Limb (tissue), 2 donors: ENCODE measurements around the gene AKAP6.
"Not testable (repeated sequence)": the region's sequence is repeated elsewhere in the genome, so short reads cannot be mapped to it uniquely, and the experiment has no call there.

ENCODE experiments used
- DNase-seq, 2 donors: peaks; one replicate each; pipeline ENCODE4 v3.0.0-alpha.2; 2016; ENCODE audit errors: extremely low spot score in 2 of 2

The AKAP6 gene

GRCh38 chr14:32373174-32373573, 44.1 kb downstream of the AKAP6 start:
- DNase-seq = not testable (repeated sequence)

DNA sequence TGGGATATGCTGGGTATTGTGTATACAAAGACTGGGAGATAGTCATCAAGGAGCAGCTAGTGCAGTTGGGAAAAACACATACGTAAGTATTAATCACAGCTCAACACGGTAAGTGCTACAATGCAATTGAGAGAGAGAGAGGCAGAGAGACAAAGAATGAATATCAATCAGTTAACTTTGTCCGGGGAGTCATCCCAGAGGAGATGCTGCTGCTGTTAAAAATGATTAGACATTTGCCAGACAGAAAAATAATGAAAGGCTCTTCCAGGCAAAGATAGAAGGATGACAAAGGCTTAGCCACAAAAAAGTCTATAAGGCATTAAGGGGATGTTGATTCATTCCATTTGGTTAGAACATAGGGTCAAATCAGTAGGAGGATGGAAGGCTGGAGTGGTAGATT, 45.1 kb downstream of the AKAP6 start:
- DNase-seq = no peak

- no peak for DNase-seq
These were observed 46.6 kb downstream of the AKAP6 start for GRCh38 chr14:32375663-32376062.

DNA sequence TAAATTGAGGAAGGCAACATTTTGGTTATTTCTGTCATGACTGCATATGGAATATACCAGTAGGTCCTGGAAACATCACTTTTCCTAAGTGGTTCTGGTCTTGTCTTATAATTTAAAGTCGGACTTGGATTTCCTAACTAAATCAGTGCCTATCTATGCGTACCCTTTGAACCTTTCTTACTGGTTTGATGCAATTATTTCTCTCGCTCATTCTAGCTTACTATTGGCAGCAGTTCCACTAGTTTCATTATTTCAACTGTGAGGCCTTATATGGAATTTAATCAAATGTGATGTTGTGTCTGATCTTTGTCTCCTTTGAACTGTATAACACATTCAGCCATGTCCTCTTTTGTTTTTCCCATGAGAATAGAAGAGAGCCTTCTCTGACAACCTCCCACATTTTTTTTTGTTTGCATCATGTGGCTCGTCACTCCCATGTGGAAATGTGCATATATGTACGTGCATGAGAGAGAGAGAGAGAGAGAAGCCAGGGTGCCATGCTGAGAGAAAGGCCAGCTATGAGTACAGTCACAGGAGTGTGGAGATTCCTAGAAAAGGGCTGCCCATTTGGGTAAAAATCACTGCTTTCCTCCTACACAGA, 48.0 kb downstream of the AKAP6 start:
- no peak for DNase-seq

DNA sequence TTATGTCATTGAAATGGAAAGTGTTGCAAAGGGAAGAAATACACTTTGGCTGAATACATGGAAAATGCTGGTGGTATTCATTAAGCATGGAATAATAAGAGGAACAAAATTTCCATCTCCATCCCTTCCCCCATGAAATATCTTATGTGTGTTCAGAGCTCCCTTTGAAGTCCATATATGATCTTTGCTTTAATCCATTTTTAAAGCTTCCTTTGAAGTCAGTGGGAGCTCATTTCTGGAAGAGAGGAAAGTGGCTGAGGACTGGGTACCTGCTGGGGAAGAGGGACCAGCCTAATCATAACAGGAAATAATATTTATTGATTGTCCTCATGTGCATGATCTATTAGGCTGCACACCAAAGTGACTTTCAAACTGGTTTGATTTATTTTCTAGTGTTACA, 49.2 kb downstream of the AKAP6 start:
- DNase-seq = no peak

DNA sequence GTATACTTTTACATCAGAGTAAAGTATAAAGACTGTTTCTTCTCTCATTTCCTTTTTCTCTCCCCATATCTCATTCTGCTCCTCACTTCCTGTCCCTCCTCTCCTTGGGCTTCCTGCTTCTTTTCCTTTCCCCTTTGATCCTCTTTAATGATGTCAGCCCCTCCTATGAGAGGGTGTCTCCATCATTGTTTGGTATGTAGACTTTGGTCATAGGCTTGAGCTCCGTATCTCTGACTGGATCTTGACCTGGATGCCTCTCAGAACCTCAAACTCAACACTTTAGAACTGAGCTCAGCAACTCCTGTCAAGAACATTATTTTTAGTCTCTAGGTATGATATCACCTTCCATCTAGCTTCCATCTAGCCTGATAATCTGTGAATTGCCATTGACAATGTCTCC, 50.3 kb downstream of the AKAP6 start:
- DNase-seq = no peak

- no peak for DNase-seq
These were observed 52.8 kb downstream of the AKAP6 start for GRCh38 chr14:32381869-32382268.

DNA sequence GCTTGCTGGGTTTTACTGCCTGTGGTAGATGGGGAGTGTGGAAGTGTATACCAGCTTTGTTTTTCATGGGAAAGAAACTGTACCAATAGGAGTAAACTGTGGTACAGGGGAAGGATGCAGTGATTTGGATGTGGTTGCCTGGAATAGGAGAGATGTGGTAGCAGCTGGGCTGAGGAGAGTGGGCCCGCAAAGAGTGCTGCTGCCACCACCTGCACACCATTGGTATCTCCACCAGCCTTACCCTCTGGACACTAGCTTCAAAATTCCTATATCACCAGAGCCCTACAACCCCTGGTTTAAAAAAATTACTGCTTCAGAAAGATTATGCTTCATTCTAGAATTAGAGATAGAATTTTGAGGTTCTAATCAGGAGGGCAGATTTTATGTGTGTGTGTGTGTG, 53.6 kb downstream of the AKAP6 start:
- DNase-seq = no peak

DNA sequence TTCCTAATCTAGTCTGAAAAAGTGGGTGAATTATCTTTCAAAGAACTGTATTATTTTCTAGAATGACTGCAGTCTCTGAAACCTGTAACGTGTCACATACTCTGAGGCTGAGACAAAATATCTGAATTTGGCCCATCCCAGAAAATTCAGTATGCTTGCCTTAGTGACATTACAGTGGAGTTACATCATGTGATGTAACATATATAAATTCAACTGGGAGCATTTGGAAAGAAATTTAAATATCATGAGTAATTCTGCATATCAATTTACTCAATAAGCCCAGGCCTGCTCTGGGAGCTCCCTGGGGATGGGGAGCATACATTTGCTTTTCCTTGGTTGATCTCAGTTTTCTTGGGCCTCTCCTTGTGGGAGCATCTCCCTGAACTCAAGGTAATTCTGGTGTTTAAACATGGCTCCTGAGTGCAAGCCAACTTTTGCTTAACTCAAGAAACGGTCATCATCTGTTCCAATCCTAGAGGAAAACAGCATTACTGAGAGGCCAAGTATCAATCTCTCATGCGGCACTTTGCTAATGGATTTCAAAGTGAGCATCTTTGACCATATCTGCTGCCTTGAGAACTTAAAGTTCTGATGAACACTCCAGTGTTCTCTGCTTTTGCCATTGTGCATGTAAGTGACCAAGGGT, 54.4 kb downstream of the AKAP6 start:
- no peak for DNase-seq

DNA sequence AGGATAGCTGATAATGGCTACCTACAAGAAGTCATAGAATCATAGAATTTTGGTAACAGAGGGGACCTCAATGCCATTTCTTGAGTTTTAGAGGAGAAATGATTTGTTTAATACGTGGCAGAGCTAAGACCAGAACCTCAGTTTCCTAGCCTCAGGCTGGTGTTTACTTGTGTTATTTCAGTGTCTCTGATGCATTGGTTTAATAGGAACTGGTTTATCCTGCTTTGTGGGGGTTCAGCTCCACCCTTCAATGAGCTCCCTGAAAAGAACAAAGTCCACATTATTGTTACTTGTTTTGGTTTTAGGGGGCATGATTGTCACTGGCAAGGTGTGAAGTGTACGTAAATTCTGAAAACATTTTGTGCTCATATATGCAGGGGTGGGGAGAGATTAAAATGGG, 55.4 kb downstream of the AKAP6 start:
- no peak for DNase-seq

GRCh38 chr14:32387295-32387694, 58.2 kb downstream of the AKAP6 start:
- not testable (repeated sequence) for DNase-seq

DNA sequence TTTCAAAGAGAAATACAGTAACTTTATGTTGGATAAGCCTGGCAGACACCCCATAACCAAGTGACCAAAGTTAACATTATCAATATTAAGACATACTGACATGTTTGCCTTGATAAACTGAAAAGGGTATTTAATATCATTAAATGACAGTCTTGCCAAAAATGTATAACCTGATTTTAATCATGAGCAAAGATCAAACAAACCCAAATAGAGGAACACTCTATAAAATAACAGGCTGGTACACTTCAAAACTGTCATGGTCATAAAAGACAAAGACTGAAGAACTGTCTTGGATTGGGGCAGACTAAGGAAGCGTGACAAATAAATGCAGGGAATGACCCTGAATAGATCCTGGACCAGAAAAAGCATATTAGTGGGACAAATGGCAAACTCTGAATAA, 64.0 kb downstream of the AKAP6 start:
- no peak for DNase-seq

- DNase-seq = no peak
These were observed 64.9 kb downstream of the AKAP6 start for GRCh38 chr14:32394038-32394437.

DNA sequence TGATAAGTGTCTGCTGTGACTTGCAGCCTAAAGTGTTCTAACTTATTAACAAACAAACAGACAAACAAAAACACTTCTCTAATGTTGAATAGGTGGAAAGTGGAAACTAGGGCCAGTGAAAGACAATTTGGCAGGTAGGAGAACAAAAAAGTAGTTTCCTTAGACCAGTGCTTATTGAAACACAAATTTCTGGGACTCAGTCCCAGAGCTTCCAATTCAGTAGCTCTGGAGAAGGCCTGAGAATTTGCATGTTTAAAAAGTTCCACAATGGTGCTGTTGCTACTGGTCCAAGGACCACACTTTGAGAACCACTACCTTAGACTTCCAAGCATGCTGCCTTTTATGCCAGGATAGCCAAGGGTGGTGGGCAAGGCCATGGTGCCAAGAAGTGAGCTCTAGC, 67.8 kb downstream of the AKAP6 start:
- no peak for DNase-seq

DNA sequence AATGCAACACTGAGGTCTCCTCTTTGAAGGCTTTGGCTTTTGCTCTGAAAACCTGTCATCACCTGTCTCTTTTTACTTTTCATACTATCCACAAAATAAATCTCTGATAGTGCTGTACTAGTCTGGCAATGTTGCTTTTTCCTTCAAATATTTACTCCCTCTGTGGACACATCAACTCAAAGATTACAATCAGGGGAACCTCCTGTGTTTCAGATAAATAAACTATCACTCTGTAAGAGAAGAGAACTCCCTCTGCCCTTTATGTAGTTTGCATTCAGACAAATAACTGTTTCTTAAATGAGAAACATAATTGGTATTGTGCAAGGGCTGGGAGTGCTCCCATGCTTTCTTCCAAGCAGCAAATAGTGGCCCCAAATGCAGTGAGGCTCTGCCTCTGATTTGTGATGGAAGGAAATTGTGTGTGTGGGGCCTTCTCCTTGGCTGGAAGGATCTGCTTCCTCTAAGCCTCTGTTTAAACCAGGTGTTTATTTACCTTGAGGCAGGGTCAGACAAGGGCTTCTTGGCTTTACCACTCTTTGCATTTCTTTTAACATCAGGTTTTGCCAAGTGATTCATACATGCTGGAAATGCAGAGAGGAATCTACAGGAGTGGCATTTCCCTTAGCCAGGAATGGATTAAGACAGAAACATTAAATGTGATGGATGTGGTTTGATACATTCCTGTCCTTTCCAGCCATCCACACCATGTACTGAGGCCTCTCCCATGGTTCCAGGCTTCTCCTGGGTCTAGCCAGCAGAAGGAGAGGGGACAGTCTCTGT, 69.0 kb downstream of the AKAP6 start:
- no peak for DNase-seq

GRCh38 chr14:32399920-32400319, 70.8 kb downstream of the AKAP6 start:
- no peak for DNase-seq

DNA sequence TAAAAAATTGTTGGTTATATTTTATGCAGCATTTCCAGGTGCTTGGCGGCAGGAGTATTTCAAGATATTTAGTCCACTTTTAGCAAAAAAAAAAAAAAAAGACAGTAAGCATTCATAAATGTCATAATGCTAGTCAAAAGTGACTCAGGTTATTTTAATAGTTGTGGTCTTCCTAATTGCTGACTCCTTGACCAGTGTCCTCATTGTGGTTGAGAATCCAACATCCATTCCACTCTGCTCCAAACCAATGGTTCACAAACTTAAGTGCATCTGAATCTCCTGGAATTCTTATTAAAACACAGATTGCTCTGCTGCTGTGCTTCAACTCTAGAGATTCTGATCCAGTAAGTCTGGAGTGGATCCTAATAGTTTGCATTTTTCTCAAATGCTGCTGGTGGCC, 71.4 kb downstream of the AKAP6 start:
- no peak for DNase-seq

- no peak for DNase-seq
These were observed 73.9 kb downstream of the AKAP6 start for GRCh38 chr14:32403021-32403420.

DNA sequence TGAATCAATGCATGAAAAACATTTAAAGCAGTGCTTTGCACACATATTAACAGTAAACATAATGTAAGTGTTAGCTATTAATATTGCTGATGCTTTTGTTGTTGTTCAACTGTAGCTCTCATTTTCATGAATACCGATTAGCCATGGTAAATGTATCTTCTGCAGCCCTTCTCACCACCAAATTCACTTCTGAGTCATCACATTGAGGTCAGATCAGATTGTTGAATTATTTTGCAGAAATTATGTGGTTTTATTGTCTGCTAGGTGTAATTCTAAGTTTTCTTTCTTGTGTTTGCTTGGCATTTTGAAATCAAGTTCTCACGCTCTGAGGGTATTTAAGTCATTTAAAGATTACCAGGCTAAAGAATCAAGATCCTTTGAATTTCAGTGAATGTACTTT, 74.6 kb downstream of the AKAP6 start:
- no peak for DNase-seq

- DNase-seq = no peak
These were observed 75.9 kb downstream of the AKAP6 start for GRCh38 chr14:32404784-32405573.

GRCh38 chr14:32405856-32406255, 76.8 kb downstream of the AKAP6 start:
- DNase-seq = no peak

- DNase-seq = no peak
These were observed 78.0 kb downstream of the AKAP6 start for GRCh38 chr14:32407130-32407529.
